ENCODE results near the gene NMT1.

NMT1 gene

DNA sequence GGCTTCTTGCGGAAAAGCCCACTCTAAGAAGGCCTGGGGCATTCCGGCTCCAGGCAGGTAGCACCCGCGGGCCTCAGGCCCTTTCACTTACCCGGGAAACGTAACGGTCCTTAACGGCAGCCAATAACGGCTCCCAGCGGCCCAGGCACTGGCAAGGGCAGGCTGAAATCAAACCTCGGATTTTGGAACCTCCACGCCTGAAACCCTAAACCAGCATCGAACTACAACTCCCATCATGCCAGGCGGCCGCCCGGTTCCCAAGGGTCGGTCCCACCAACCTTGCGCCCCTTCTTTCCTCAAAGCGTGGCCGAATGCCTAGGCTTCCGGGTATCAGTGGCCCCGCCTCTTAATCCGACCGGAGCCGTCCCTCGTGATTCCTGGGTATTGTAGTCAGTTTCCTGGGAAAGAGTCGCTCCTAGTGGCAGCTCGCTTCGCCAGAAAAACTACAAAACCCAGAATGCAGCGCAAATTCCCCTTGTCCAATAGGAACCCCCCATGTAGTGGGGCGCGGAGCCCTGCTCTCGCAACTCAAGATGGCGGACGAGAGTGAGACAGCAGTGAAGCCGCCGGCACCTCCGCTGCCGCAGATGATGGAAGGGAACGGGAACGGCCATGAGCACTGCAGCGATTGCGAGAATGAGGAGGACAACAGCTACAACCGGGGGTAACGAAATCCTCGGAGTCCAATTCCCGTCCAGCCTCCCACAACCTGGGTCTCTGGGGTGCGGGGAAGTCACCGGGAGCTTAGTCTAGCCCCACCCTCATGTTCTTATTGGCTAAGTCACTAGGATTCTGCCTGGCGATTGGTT is at the start of gene NMT1:
Gene NMT1, plus strand, starts transcription at position 521 of the 809 bp plus-strand sequence. Its CDS starts 13 bp downstream, at position 534.
- DNase-seq (ENCODE audit: low read depth, low spot score) = peak; percentile 96

DNA sequence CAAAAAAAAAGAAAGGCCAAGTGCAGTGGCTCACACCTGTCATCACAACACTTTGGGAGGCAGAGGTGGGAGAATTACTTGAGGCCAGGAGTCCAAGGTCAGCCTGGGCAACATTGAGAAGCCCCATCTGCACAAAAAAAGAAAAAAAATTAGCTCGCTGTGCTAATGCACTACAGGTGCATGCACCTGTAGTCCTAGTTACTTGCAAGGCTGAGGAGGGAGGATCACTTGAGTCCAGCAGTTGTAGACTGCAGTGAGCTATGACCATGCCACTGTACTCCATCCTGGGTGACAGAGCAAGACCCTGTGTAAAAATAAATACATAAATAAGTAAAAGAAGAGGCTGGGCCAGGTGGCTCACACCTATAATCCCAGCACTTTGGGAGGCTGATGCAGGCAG is 49.4 kb upstream of the NMT1 start:
- DNase-seq (ENCODE audit: low read depth, low spot score) = no peak

DNA sequence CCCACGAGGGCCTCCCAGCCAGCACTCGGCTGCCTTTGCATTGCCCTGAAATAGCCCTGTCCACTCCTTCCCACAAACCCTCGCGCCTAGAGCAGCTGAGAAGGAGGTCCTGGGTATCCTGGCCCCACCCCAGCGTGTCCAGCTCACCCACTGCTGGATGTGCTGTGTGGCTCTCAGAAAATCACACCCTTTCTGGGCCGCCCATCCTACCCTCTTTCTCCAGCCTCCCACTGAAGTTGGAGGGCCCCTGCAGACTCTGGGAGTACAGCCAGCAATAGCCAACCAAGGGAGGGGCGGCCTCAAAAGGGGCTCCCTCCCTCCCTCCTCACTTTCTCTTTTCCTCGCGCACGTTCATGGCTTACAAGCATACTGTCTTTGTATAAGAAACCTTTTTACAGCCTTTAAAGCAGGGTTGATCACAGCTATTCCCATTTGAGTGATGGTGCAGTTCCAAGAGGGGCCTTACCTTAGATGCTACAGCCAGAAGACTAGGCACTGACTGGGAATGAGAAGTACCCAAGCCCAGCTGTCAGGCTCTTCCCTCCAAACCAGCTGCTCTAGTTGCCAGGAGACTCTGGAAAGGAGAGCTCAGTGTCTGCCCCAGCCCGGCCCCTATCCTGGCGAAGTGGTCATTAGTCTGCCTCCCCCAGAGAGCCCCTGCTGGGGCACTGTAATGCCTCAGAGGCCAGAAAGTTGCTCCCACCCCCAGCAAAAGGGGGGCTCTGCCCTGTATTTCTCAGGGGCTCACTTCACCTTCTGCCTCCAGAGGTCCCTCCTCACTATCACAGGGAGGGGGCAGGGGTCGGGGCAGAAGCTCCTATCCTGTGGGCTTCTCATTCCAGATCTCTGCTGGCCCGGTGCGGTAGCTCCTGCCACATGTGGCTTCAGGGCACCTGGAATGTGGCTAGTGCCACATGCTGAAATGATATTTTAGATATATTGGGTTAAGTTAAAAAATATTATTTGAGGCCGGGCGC is 47.8 kb upstream of the NMT1 start:
- no peak for DNase-seq (ENCODE audit: low read depth, low spot score)

DNA sequence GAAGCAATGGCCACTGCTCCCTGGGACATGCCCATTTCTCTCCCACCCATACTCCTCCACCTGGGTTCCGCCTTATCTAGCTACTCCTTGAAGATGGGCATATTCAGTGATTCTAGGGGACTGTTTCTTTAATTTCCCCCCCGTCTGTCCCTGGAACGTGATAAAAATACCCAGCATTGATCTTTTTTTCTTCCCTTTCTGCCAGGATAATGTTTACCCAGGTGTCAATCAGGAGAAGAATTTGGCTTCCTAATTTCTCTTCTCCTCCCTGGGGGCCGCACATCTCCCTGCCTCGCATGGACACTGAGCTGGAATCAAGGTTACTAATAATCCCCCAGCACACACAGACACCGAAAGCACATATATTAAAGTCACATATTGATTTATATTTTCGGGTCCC is 44.9 kb upstream of the NMT1 start:
- no peak for DNase-seq (ENCODE audit: low read depth, low spot score)

DNA sequence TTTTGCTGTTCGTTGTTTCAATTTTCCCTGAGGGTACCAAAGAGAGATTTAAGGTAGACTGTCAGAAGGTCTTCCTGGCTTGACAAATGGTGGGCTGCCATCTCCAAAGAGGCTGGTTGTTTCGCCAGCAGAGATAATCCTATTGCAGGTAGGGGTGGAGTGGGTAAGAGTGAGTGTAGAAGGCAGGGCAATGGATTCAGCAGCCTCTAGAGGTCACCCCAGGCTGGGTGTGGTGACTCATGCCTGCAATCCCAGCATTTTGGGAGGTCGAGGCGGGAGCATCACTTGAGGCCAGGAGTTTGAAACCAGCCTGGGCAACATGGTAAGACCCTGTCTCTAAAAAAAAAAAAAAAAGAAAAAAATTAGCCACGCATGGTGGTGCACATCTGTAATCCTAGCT is 44.3 kb upstream of the NMT1 start:
- no peak for DNase-seq (ENCODE audit: low read depth, low spot score)

DNA sequence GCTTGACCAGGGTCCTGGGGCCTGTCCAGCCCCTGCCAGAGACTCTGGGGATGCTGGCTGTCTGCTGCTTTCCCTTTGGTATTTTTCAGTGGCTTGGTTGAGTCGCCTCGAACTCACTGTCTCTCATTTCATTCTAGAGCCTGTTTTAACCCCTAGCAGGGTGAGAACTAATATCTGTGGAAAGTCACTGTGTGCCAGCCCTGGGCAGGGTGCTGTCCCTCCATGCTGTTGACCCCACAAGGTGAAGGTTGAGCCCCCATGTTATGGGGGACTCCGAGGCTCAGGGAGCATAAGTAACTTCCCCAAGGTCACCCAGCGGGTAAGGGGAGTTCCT is 42.6 kb upstream of the NMT1 start:
- no peak for DNase-seq (ENCODE audit: low read depth, low spot score)

DNA sequence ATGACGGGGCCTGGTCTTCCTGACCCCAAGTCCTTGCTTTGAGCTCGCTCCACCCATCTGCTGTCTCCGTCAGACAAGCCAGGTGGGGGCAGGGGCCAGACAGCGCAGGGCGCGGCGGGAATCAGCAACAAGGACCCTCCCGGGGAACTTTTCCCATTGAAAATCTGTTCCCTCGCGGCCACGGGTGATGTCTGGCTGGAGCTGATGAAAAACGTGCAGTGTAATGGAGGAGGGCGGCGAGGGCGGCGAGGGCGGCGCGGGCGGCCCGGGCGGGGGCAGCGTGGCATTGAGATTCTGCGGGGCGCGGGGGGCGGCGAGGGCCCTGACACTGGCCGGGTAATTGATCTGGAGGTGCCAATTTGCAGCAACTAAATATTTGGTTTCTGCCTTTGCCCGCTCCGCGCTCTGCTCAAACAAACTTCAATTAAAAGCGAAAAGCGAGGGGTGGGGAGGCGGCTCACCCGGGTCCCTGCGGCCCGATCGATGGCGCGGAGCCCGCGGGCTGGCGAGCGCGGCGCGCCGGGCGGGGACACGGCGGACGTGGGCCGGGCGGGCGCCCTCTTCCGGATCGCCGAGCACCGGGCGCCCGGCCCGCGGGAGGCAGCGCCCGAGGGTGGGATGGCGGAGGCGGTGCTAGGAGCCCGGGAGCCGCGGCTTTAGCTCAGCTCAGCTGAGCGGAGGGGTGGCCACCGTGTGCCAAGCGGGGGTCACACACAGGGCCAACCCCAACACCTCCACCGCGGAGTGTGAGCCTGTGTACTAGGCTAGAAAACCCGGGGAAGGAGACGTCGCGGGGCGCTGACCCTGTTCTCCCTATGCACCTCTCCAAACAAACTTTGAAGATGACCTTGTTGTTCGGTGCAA is 42.0 kb upstream of the NMT1 start:
- DNase-seq (ENCODE audit: low read depth, low spot score) = no peak

DNA sequence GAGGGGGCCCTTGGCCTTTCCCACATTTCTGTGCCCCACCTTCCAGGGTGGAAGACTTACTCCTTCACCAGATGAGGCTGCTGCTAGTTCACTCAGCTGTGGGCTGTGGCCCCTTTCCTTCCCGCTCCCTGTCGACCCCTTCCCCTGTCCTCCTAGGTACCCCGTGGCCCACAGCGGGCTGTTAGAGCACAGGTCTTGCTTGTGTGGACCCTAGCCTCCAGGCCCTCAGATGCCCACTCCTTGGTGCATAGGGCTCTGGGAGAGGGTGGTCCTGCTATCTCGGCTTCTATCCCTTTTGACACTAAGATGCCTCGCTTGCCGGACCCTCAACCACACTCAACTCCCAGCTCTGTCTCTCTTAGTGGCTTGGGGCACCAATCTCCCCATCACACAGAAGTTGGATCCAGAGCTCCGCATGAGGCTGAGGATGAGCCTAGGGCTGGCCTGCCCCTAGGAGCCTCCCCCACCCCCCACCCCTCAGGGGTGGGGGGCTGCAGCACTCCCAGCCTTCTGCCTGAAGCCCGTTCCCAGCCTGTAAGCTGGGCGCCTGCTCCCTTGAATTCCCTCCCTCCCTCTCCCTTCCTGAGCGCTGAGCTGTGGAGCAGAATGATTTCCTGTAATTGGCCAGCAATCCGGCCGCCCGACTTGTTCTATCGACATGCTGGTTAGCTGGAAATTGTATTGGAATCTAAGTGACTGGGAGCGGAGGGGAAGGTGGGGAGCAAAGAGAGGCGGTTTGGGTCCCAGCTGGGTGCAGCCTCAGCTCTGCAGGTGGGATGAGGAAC is 40.6 kb upstream of the NMT1 start:
- DNase-seq (ENCODE audit: low read depth, low spot score) = no peak

DNA sequence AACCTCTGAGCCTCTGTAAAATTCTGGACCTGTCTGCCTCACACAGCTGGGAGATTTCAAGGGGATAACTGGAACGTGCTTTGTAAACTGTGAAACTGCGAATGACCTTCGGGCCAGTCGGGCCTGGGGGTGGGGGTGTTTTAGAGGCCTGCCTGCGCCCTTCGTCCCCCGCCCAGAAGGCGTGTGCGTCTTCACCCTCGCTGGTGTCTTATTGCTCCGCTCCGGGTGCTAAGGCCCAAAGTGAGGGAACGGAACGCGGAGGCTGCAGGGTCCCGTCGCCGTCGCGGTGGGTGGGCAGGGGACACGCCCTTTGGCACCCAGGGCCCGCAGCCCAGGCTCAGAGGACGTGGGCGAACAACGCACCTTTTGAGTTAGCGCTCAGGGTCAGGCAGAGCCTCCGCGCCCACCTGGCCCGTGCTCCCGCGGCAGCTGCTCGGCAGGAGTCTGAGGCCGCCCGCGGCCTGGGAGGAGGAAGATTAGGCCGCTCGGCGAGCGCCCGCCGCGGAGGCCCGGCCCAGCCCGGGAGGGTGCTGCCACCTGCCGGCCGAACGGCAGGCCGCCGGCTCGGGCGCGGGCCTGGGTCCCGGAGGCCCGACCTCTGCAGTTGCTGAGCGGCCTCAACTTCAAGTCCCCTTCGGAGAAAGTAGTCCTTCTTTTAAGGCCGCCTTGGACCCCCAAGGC is 39.4 kb upstream of the NMT1 start:
- peak; percentile 19 for DNase-seq (ENCODE audit: low read depth, low spot score)

DNA sequence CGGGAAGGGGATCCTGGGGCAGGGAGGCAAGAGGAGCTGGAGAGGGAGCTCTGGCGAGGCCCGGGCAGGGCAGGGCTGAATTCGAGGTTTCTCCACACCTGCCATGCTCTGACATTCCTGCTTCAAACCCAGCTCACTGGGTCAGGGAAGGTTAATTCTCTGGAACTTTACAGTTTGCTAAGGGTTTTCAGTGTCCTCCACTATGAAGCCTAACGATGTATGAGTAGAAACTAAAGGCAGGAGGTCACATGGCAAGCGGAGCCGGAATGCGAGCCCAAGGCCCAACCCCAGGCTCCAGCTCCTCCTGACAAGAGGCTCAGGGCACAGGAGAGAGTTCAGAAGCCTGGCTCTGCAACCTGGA is 38.8 kb upstream of the NMT1 start:
- no peak for DNase-seq (ENCODE audit: low read depth, low spot score)

DNA sequence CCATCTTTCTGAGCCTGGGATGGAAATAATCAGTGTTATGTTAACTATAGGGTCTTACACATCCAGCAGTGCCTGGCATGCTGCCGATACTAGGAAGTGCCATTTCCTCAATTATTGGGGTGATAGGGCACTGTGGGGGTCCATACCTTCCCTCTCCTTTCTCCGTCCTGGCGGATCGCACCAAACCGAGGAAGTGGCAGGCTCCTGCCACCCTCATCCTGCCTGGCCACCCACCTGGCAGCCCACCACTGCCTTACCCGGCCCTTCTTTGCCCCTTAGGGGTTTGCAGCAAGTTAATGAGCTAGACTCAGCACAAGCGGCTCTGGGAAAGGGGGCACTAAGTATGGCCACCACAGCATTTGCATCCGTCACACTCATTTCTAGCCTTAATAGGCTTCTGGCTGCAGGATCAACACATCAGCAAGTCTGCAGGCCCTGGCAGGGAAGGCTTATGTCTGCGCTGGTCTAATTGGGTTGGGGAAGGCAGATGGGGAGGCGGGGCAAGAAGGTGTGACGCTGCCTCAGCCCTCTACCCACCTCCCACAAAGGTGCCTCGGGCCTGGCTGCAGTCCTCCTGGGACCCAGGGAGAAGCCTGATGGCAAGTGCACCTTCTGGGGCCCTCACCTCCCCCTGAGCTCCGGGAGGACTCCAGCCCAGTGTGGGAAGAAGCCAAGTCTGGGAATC is 38.3 kb upstream of the NMT1 start:
- no peak for DNase-seq (ENCODE audit: low read depth, low spot score)

DNA sequence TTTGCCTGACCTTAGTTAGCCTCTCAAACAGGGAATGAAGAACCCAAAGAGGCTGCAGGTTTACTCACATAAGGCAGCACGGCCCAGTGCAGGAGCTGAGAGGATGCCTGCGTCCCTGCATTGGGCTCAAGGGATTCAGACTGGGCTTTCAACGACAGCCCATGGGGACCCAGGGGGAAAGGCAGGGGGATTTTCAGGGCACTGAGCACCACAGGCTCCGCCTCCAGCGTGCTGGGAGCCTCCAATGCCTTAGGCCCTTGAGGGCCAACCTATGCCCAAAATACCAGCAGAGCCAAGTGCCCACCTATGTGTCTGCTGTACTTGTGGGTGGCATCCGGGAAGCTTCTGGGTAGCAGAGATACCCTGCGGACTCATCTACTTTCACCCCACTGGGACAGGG is 32.0 kb upstream of the NMT1 start:
- DNase-seq (ENCODE audit: low read depth, low spot score) = no peak

DNA sequence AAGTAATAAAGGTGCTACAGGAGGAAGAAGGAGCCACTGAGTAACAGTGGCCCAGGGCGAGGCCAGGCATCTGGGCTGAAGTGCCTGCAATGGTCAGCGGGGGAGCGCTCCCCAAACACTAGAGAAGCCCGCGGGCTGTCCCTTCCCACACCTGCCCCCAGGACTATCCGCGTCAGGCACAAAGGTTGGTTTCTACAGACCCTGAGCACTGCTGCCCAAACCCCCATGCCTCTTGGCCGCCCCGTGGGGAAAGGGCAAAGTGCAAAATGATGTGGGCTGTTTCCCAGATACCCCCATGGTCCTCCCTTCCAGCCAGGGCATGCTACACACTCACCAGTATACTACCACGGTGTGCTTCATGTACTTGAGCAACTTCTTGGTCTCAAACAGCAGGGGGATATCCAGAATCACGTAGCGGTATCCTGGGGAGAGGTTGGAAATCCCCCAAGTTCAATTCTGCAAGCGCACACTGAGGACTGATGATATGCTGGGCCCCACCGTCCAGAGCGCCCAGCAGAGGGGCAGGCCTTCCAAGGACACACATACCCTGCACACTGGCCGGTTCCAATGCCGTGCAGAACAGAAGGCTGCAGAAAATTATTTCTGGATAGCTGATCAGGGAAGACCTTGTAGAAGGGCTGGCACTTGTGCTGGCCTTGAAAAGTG is 31.2 kb upstream of the NMT1 start:
- no peak for DNase-seq (ENCODE audit: low read depth, low spot score)

DNA sequence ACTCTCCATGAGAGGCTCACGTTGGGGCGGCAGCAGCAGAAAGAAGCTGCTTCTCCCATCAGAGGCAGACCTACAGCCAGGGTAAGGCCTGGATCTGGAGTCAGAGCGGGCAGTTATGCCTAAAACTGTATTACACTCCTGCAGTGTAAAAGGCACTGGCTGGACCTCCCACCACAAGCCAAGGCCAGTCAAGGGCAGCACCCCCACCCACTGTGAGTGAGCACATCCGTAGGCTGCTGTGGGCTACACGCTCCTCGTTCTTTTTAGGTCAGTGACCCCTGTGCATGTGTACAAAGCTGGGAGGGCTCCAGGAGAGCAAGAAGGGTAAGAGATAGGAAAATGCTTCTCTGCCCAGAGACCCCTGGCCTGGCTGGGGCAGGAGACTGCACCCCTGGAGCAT is 30.4 kb upstream of the NMT1 start:
- no peak for DNase-seq (ENCODE audit: low read depth, low spot score)

DNA sequence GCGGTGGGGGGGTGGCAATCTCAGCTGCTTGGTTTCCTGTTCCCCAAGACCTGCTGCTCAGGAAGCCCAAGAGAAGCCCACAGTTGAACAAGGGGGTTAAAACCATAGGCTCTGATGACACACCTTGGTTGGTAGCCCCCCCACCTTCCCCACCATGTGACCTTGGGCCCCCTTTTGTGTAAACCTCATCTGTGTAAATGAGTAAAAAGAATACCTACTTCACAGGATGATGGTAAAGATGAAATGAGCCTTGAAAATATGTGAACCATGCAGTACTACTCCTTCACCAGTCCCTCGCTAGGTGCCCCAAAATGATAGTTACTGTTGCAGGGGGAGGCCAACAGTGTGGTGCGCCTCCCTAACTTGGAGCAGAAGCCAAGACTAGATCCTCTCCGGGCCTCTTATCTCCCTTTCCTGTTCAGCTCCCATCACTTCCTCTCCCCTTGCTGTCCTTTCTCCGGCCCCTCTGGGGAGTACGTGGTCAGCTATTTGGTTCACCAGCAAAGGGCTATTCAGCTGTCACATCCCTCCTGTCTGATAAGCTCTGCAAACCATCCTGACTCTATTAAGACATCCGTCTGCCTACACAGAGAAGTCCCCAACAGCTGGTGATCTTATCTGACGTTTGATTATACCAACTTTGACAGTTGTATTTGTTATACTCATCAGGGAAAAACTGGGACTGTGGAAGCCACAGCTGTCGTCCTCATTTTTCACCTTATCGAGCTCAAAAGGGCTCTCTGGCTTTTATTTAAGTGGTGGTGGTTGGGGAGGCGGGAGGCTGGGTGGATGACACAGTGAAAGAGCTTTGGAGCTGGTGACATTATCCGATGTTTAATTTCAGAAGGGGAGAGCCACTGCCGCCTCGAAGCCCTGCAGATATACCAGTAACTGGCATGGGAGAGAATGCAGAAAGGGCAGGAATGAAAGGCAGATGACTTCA is 29.6 kb upstream of the NMT1 start:
- no peak for DNase-seq (ENCODE audit: low read depth, low spot score)

DNA sequence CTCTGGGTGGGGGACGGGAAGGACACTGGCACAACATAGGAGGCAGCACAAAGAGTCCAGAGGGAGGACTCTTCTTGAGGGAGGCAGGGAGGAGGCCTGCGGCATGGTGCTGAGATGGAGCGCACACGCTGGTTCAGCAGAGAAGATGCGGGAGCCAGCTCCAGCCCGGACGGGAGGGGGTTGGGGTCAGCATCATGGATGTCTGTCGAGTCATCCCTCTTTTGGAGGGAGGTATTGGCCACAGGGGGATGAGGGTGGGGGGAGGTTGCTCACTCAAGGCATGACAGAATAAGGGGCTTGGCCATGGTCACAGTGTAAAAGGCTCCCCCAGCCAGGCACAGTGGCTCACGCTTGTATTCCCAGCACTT is 29.0 kb upstream of the NMT1 start:
- DNase-seq (ENCODE audit: low read depth, low spot score) = no peak

DNA sequence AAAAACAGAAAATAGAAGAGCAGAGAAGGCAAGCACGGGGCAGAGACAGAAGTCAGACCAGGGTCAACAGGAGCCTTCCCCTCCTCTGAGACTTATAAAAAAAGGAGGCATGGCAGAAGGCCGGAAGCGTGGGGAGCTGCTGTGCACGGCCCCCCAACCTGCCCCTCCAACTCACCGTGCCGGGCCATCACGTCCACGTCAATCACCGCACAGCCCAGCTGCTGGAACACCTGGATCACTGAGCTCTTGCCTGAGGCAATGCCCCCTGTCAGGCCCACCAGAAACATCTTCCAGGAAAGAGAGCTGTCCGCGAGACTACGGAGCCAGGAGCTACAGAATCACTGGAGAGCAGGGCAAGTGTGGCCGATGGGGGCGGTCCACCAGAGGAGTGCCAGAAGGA is 26.5 kb upstream of the NMT1 start:
- DNase-seq (ENCODE audit: low read depth, low spot score) = no peak

DNA sequence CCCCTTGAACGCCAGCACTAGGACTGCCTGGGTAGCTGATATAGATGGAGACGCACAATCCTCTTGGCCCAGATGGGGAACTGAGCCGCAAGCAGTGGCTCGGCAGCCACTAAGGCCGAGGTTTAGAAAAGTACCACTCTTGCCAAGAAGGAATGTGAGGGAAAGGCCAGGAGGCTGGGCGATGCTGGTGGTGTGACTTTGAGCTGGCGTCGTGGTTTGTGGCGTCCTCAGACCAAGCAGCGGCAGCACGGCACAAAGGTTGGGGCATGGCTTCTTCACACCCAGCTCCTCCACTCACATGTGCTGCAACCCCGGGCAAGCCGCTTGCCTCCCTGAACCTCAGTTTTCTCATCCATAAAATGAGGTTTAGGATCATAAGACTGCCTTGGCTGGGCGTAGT is 25.3 kb upstream of the NMT1 start:
- DNase-seq (ENCODE audit: low read depth, low spot score) = no peak
